ENCODE data around the gene TPCN1. TPM values are rescaled to one million over a fixed set of nuclear protein-coding genes. Genes with fewer than 3 reads are reported as not detected.

The TPCN1 gene
- total RNA-seq, 2 donors from 2014 or later: 45.1 to 78.4 TPM

GRCh38 chr12:113174461-113175384, 46.5 kb upstream of the TPCN1 start:
- Histone ChIP-seq H3K27ac (no peak overlapping the region), H3K36me3 (replicated peaks in 1 of 2; ENCODE audit: insufficient read depth in 1 of 2, low read depth in 2 of 2) (peaks cover 27 to 54% of the 10 kb centered on the region in 2 donors), H3K9me3 (no peaks in the 10 kb centered on the region), H3K4me1 (no peaks in the 10 kb centered on the region), H3K27me3 (no peaks in the 10 kb centered on the region), H3K4me3 (no peak overlapping the region)
- TF ChIP-seq CTCF (IDR thresholded peaks at IDR 0.05) (peak; percentile 85 to 99 (median 96)), POLR2A (IDR thresholded peaks at IDR 0.05) (no peak)
- 39 to 47% methylated on average over 14 to 22 of the region's 32 CpGs for WGBS, 2 donors
- DNase-seq: peak; percentile 70 to 84 (median 76)
- ATAC-seq: peak; percentile 75
- intact Hi-C loops (cut with DNase I): loop anchor here (5.0 kb wide), 1 partner anchor 122 kb away; no protein-coding TSS in a partner anchor

- DNase-seq: no peak
- ATAC-seq: no peak
- Histone ChIP-seq H3K27me3 (no peaks in the 10 kb centered on the region), H3K36me3 (replicated peaks in 1 of 2; ENCODE audit: insufficient read depth in 1 of 2, low read depth in 2 of 2) (peaks cover 32 to 35% of the 10 kb centered on the region in 2 donors), H3K9me3 (no peaks in the 10 kb centered on the region), H3K4me1 (peaks cover 11% of the 10 kb centered on the region), H3K27ac (no peak overlapping the region), H3K4me3 (no peak overlapping the region)
- 87 to 96% methylated on average over 8 to 13 of the region's 14 CpGs for WGBS, 2 donors
- TF ChIP-seq POLR2A (IDR thresholded peaks at IDR 0.05) (no peak), CTCF (IDR thresholded peaks at IDR 0.05) (no peak)
- intact Hi-C loops (cut with DNase I): no loop called here
Measured at GRCh38 chr12:113179023-113179422, 42.2 kb upstream of the TPCN1 start.

GRCh38 chr12:113180333-113180732, 40.9 kb upstream of the TPCN1 start:
- TF ChIP-seq POLR2A (IDR thresholded peaks at IDR 0.05): no peak
- Histone ChIP-seq H3K9me3 (no peaks in the 10 kb centered on the region), H3K4me1 (peaks cover 16% of the 10 kb centered on the region), H3K36me3 (replicated peaks in 1 of 2; ENCODE audit: insufficient read depth in 1 of 2, low read depth in 2 of 2) (peaks cover 32% of the 10 kb centered on the region in 2 donors), H3K27ac (no peak overlapping the region), H3K27me3 (no peaks in the 10 kb centered on the region), H3K4me3 (no peak overlapping the region)
- ATAC-seq (no peak), DNase-seq (no peak)
- intact Hi-C loops (cut with DNase I): no loop called here
- 65 to 79% methylated on average over 4 of the region's 4 CpGs for WGBS, 2 donors

GRCh38 chr12:113181975-113182374, 39.3 kb upstream of the TPCN1 start:
- intact Hi-C loops (cut with DNase I): no loop called here
- Histone ChIP-seq H3K4me3 (no peak overlapping the region), H3K4me1 (peaks cover 28% of the 10 kb centered on the region), H3K9me3 (no peaks in the 10 kb centered on the region), H3K27ac (no peak overlapping the region), H3K27me3 (no peaks in the 10 kb centered on the region), H3K36me3 (replicated peaks in 1 of 2; ENCODE audit: insufficient read depth in 1 of 2, low read depth in 2 of 2) (peaks cover 27 to 30% of the 10 kb centered on the region in 2 donors)
- 77 to 82% methylated on average over 3 of the region's 3 CpGs for WGBS, 2 donors
- no peak for TF ChIP-seq POLR2A (IDR thresholded peaks at IDR 0.05)
- no peak for TF ChIP-seq CTCF (IDR thresholded peaks at IDR 0.05)
- no peak for ATAC-seq
- no peak for DNase-seq

- H3K27ac ChIP-seq: no peak overlapping the region
- intact Hi-C loops (cut with DNase I): no loop called here
- peaks cover 16 to 19% of the 10 kb centered on the region in 2 donors for H3K36me3 ChIP-seq (replicated peaks in 1 of 2; ENCODE audit: insufficient read depth in 1 of 2, low read depth in 2 of 2)
- H3K27me3 ChIP-seq: no peaks in the 10 kb centered on the region
- TF ChIP-seq CTCF (IDR thresholded peaks at IDR 0.05) (no peak), POLR2A (IDR thresholded peaks at IDR 0.05) (no peak)
- no peak overlapping the region for H3K4me3 ChIP-seq
- ATAC-seq (no peak), DNase-seq (no peak)
- H3K9me3 ChIP-seq: no peaks in the 10 kb centered on the region
- 93 to 95% methylated on average over 11 of the region's 11 CpGs for WGBS, 2 donors
- H3K4me1 ChIP-seq: peaks cover 34% of the 10 kb centered on the region
Measured at GRCh38 chr12:113183030-113183589, 38.2 kb upstream of the TPCN1 start.
